Fibroblast of skin of back (primary cell): Measurements from ENCODE around the gene SOX14. TPM values are rescaled to one million over a fixed set of nuclear protein-coding genes. Genes with fewer than 3 reads are reported as not detected.

Source experiments
- DNase-seq: peaks from one replicate; pipeline ENCODE4 v3.0.0-alpha.2; 2013
- polyA plus RNA-seq, 2 experiments: library from polyadenylated mRNA; unstranded; fragments of 120-200 nt; gene quantifications; one replicate each; pipeline ENCODE4 v1.2.1, GENCODE V29; 2013; ENCODE audit not compliant: insufficient read length in 2 of 2

The SOX14 gene
- polyA plus RNA-seq (2013, experiment 1 of 2; ENCODE audit: insufficient read length), result not detected
- polyA plus RNA-seq (2013, experiment 2 of 2; ENCODE audit: insufficient read length), result not detected

- DNase-seq, result no peak
These were observed at the start of gene SOX14 for GRCh38 chr3:137764001-137764433. Gene SOX14 (plus strand): TSS chr3:137764315. CDS start chr3:137764785, 470 bp downstream.

- no peak for DNase-seq
These were observed 49.6 kb upstream of the SOX14 start for GRCh38 chr3:137714551-137714950.

GRCh38 chr3:137724240-137724639 is 39.9 kb upstream of the SOX14 start:
- DNase-seq, result no peak

GRCh38 chr3:137737208-137737607 is 26.9 kb upstream of the SOX14 start:
- no peak for DNase-seq

- DNase-seq, result no peak
These were observed 25.4 kb upstream of the SOX14 start for GRCh38 chr3:137738710-137739109.

DNA sequence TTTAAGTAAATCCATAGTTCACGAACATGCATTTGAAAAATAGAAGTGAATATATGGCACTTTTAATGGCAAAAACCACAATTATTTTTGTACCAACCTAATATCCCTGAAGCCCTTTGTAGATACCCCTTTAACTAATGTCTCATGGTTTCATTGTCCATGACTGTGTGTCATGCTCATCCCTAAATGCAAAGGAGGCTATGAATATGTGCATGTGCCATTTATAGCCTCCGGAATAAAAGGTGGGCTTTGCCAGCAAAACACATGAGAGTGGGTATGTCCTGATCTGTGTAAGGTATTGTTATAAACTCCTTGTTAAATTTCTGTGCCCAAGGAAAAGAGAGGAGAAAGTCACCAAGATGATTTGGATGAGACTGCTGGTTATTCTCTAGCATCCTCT is 20.5 kb upstream of the SOX14 start:
- no peak for DNase-seq

- DNase-seq, result no peak
These were observed 17.3 kb upstream of the SOX14 start for GRCh38 chr3:137746808-137747207.

DNA sequence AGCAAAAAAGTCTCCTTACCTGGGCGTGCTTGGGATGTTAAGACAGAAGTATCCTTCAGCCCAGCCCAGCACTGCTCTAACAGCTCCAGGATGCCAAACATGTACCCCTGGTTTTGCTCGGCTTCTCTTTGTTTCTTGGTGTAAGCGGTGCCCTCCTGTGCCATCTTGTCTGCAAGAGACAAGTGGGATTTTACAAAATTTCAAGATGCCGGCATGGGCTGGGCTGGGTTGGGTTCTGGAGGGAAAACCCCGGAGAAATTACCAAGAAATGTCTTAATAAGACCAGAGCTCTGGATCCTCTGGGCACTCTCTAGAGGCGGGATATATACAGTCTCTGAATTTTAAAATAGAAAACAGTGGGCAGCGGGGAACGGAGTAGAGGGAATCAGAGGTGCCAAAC is 4.6 kb upstream of the SOX14 start:
- DNase-seq, result no peak

DNA sequence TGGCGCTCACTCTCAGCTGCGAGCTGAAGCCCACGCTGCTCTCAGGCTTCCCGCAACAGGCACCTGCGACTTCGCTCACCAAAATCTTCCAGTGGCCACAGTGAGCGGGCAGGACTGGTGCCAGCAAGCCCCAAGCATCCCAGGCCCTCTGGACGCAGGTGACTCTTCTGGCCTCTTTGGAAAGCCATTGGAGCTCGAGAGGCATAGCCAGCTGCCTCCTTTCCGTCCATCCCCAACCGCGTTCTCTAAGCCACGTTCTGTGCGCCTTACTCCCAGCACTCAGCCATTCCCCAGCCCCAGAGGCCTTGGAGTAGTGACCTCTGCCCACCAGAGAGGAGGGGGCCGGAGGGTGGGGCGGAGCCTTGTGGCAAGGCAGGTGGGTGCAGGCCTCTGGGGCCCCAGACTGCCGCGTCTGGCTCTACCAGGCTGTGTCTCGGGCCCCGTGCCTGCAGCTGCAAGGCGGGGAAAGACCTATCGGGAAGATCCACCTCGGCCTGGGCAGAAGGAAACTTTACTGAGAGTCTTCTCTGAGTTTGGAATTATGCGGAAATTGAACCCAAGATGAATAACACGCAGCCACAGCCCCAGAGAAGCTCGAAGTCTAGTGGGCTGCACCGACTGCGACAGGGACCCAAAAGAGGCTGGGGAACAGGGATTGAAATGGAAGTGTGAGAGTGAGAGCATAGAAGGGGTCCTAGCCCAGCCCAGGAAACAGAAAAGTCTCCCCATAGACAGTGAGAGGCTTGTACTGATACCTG is 3.6 kb upstream of the SOX14 start:
- DNase-seq, result no peak

GRCh38 chr3:137761099-137761562 is 3.0 kb upstream of the SOX14 start:
- DNase-seq, result no peak

- DNase-seq, result no peak
These were observed 2.3 kb upstream of the SOX14 start for GRCh38 chr3:137761563-137762503.

- no peak for DNase-seq
These were observed 1.2 kb upstream of the SOX14 start for GRCh38 chr3:137762674-137763593.

GRCh38 chr3:137763594-137763938 is 549 bp upstream of the SOX14 start:
- no peak for DNase-seq

DNA sequence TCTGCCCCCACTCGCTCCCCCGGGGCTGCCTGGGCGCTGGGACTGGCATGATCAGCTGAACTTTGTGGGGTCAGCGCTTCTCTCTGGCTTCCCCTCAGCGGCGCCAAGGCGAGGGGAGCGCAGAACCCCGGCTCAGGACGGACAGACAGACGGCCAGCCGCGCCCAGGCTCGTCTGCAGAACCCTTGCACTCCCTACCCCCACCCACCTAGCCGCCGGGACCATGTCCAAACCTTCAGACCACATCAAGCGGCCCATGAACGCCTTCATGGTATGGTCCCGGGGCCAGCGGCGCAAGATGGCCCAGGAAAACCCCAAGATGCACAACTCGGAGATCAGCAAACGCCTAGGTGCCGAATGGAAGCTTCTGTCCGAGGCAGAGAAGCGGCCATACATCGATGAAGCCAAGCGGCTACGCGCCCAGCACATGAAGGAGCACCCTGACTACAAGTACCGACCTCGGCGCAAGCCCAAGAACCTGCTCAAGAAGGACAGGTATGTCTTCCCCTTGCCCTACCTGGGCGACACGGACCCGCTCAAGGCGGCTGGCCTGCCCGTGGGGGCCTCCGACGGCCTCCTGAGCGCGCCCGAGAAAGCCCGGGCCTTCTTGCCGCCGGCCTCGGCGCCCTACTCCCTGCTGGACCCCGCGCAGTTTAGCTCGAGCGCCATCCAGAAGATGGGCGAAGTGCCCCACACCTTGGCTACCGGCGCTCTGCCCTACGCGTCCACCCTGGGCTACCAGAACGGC is 621 bp downstream of the SOX14 start:
- no peak for DNase-seq

GRCh38 chr3:137765310-137766033 is 1.4 kb downstream of the SOX14 start:
- no peak for DNase-seq

GRCh38 chr3:137766041-137766875 is 2.1 kb downstream of the SOX14 start:
- DNase-seq, result no peak

- no peak for DNase-seq
These were observed 2.9 kb downstream of the SOX14 start for GRCh38 chr3:137766876-137767537.

GRCh38 chr3:137767538-137768360 is 3.6 kb downstream of the SOX14 start:
- no peak for DNase-seq
